Large intestine (tissue), 3 donors: Measurements from ENCODE around the gene SYT8. TPM values are rescaled to one million over a fixed set of nuclear protein-coding genes. Genes with fewer than 3 reads are reported as not detected.
"Not testable (repeated sequence)": the region's sequence is repeated elsewhere in the genome, so short reads cannot be mapped to it uniquely, and the experiment has no call there.

Experiments
- DNase-seq, 2 donors: peaks; one replicate each; pipeline versions ENCODE4 v3.0.0 to v3.0.0-alpha.2; 2013
- H3K27ac ChIP-seq: one replicate; pipeline ENCODE4 v1.5.1; 2013; ENCODE audit warnings: low read length
- H3K27me3 ChIP-seq: 2 replicates; pipeline ENCODE4 v1.6.1; 2013; ENCODE audit warnings: low read length; ENCODE audit not compliant: control insufficient read depth, insufficient read depth
- H3K36me3 ChIP-seq: 2 replicates; pipeline ENCODE4 v1.6.1; 2013; ENCODE audit warnings: low read length; ENCODE audit not compliant: control insufficient read depth, insufficient read depth
- H3K4me1 ChIP-seq: one replicate; pipeline ENCODE4 v1.6.1; 2013; ENCODE audit warnings: low read length; ENCODE audit not compliant: control insufficient read depth, insufficient read depth
- H3K4me3 ChIP-seq: one replicate; pipeline ENCODE4 v1.5.1; 2013; ENCODE audit warnings: low read length
- H3K9me3 ChIP-seq: one replicate; pipeline ENCODE4 v1.6.1; 2013; ENCODE audit warnings: mild to moderate bottlenecking, low read depth, low read length, moderate library complexity; ENCODE audit not compliant: control insufficient read depth
- WGBS: methylation state at CpG from one replicate; pipeline ENCODE4 v1.1.5; 2013; ENCODE audit warnings: low lambda C conversion rate; ENCODE audit not compliant: insufficient coverage; 5-methylcytosine and 5-hydroxymethylcytosine counted together
- polyA plus RNA-seq: library from polyadenylated mRNA; unstranded; fragments of 120-200 nt; gene quantifications from one replicate; pipeline ENCODE4 v1.2.1, GENCODE V29; 2013

Gene SYT8
- polyA plus RNA-seq, 1 donor: 2.7 TPM

DNA sequence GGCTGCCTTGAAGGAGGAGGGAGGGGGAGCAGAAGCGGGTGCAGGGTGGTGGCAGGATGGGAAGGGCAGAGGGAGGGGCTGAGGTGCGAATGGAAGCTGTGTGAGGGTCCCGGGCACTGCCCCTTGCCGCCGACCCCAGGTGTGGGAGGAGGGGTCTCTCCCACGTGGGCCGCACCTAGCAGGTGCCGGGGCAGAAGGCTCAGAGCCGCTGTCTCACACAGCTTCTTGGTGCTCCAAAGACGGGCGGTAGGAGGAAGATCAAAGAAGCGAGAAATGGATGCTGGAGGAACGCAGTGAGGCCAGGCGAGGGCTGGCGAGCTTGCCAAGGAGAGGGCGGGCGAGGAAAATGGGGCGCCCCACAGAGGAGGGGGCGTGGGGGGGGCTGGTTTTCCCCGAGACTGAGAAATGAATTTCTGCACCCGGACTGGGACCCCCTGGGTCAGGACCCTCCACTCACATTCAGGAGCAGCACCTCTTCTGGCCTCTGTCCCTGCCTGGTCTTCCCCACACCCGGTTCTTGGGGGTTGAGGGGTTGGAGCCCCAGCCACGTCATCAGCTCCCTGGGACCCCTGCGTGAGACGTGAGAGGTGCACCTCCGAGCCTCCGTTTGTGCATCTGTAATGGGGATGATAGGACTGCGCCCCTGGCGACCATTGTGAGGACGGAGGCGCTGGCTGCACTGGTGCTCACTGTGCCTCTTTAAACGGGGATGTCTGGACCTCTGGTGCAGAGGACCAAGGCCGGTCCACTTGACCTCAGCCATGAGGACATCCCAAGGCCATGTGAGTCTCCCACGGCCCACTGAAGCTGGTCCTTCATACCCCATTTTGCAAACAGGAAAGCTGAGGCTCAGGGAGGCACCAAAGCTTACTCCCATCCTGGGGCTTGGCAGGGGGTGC lies 34.9 kb downstream of the SYT8 start:
- Histone ChIP-seq H3K27ac (no peak overlapping the region), H3K4me1 (no peaks in the 10 kb centered on the region), H3K27me3 (peaks cover 22% of the 10 kb centered on the region), H3K36me3 (no peaks in the 10 kb centered on the region), H3K9me3 (peaks cover 4% of the 10 kb centered on the region), H3K4me3 (no peak overlapping the region)
- DNase-seq: no peak
- WGBS: no CpG with 5 or more reads among the region's 34 CpGs

GRCh38 chr11:1870326-1870696 lies 35.5 kb downstream of the SYT8 start:
- H3K27me3 ChIP-seq: peaks cover 21% of the 10 kb centered on the region
- no peaks in the 10 kb centered on the region for H3K36me3 ChIP-seq
- no CpG with 5 or more reads among the region's 12 CpGs for WGBS
- peaks cover 2% of the 10 kb centered on the region for H3K4me1 ChIP-seq
- H3K9me3 ChIP-seq: peaks cover 4% of the 10 kb centered on the region
- no peak for DNase-seq
- H3K27ac ChIP-seq: no peak overlapping the region
- H3K4me3 ChIP-seq: no peak overlapping the region

GRCh38 chr11:1870721-1871466 lies 36.1 kb downstream of the SYT8 start:
- Histone ChIP-seq H3K27me3 (peaks cover 21% of the 10 kb centered on the region), H3K36me3 (no peaks in the 10 kb centered on the region), H3K4me1 (peaks cover 4% of the 10 kb centered on the region), H3K4me3 (no peak overlapping the region), H3K27ac (no peak overlapping the region), H3K9me3 (peaks cover 4% of the 10 kb centered on the region)
- no CpG with 5 or more reads among the region's 50 CpGs for WGBS
- DNase-seq: no peak

DNA sequence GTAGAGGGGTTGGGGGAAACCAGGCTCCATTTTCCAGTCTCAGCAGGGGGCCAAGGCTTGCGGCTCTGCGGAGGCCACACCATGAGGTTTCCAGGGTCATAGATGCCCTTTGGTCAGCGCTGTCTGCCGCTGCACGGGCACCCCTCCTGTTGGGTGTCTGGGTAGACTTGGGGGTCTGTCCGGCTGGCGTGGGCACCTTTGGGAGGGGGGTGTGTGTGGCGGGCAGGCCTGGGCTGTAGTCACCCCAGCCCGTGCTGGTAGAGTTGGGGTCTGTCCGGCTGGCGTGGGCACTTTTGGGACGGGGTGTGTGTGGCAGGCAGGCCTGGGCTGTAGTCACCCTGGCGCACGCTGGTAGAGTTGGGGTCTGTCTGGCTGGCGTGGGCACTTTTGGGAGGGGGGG lies 36.7 kb downstream of the SYT8 start:
- Histone ChIP-seq H3K4me3 (no peak overlapping the region), H3K9me3 (peaks cover 4% of the 10 kb centered on the region), H3K4me1 (peaks cover 9% of the 10 kb centered on the region), H3K27me3 (peaks cover 21% of the 10 kb centered on the region), H3K27ac (no peak overlapping the region), H3K36me3 (no peaks in the 10 kb centered on the region)
- no CpG with 5 or more reads among the region's 15 CpGs for WGBS
- DNase-seq: no peak

GRCh38 chr11:1872267-1872985 lies 37.6 kb downstream of the SYT8 start:
- peaks cover 4% of the 10 kb centered on the region for H3K9me3 ChIP-seq
- no peaks in the 10 kb centered on the region for H3K36me3 ChIP-seq
- H3K27ac ChIP-seq: no peak overlapping the region
- DNase-seq: no peak
- H3K27me3 ChIP-seq: peaks cover 21% of the 10 kb centered on the region
- WGBS: no CpG with 5 or more reads among the region's 25 CpGs
- H3K4me1 ChIP-seq: peaks cover 14% of the 10 kb centered on the region
- H3K4me3 ChIP-seq: no peak overlapping the region

GRCh38 chr11:1873048-1873812 lies 38.4 kb downstream of the SYT8 start:
- Histone ChIP-seq H3K4me1 (peaks cover 17% of the 10 kb centered on the region), H3K36me3 (no peaks in the 10 kb centered on the region), H3K27ac (no peak overlapping the region), H3K9me3 (peaks cover 4% of the 10 kb centered on the region), H3K4me3 (no peak overlapping the region), H3K27me3 (peaks cover 21% of the 10 kb centered on the region)
- WGBS: 0% methylated on average over 1 of the region's 11 CpGs
- no peak for DNase-seq

DNA sequence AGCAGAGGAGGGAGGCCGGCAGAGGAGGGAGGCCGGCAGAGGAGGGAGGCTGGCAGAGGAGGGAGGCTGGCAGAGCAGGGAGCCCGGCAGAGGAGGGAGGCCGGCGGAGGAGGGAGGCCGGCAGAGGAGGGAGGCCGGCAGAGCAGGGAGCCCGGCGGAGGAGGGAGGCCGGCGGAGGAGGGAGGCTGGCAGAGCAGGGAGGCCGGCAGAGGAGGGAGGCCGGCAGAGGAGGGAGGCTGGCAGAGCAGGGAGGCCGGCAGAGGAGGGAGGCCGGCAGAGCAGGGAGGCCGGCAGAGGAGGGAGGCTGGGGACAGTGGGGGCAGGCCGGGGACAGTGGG lies 39.0 kb downstream of the SYT8 start:
- not testable (repeated sequence) for H3K27ac ChIP-seq
- WGBS: no CpG with 5 or more reads among the region's 17 CpGs

DNA sequence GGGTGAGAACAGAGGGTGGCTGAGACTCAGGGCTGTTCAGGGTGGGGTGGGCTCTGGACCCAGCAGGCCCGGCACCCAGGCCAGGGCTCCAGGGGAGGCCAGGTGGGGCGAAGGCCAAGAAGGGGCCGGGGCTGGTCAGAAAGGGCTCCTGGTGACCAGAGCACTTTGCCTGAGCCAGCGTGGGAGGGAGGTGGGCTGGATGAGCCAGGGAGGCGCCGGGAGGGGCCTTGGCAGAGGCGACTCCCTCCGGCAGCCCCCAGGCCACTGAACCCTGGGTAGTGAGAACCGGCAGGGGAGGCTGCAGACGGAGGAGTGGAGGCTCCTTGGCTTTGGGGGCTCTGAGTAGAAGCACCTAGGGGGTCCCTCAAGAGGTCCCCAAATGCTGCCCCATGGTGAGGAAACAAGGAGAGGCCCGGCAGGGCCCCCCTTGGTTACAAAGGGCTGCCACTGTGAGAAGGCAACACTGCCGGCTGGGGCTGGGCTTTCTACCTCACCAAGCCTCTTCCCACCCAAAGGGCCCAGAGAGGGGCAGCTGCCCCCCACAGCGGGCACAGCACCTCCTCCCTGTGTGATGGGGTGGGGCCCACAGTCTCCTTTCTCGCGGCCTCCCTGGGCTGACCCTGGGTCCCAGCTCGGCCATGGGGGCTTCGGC lies 39.8 kb downstream of the SYT8 start:
- H3K4me3 ChIP-seq, H3K27ac ChIP-seq, H3K36me3 ChIP-seq, DNase-seq, H3K9me3 ChIP-seq: not testable (repeated sequence)
- Histone ChIP-seq H3K27me3 (peaks cover 19% of the 10 kb centered on the region), H3K4me1 (peaks cover 17% of the 10 kb centered on the region)
- no CpG with 5 or more reads among the region's 17 CpGs for WGBS

More for the DNA sequence above, 39.0 kb downstream of the SYT8 start:
- H3K36me3 ChIP-seq, H3K4me3 ChIP-seq, DNase-seq, H3K9me3 ChIP-seq: not testable (repeated sequence)
- H3K27me3 ChIP-seq: peaks cover 21% of the 10 kb centered on the region
- peaks cover 17% of the 10 kb centered on the region for H3K4me1 ChIP-seq

GRCh38 chr11:1875093-1875850 lies 40.5 kb downstream of the SYT8 start:
- Histone ChIP-seq H3K4me1 (peaks cover 17% of the 10 kb centered on the region), H3K4me3 (no peak overlapping the region), H3K27ac (no peak overlapping the region), H3K9me3 (peaks cover 4% of the 10 kb centered on the region), H3K36me3 (no peaks in the 10 kb centered on the region), H3K27me3 (peaks cover 11% of the 10 kb centered on the region)
- no peak for DNase-seq
- no CpG with 5 or more reads among the region's 28 CpGs for whole genome bisulfite sequencing
